ENCODE results near the gene BCAS3.
"Not testable (repeated sequence)": the region's sequence is repeated elsewhere in the genome, so short reads cannot be mapped to it uniquely, and the experiment has no call there.

BCAS3 gene

GRCh38 chr17:61237275-61237674 is 559.6 kb downstream of the BCAS3 start:
- H3K27me3 ChIP-seq (ENCODE audit: insufficient read depth, low read length, poor library complexity), result no peaks in the 10 kb centered on the region
- no peak overlapping the region for H2BK120ac ChIP-seq (ENCODE audit: low read depth, low read length)
- H4K5ac ChIP-seq (ENCODE audit: low read length), result no peak overlapping the region
- no peak overlapping the region for H3K56ac ChIP-seq (ENCODE audit: low read length)
- H3K4me2 ChIP-seq (ENCODE audit: low read length), result no peak overlapping the region
- H2BK15ac ChIP-seq (replicated peaks; ENCODE audit: low read depth), result no peak overlapping the region
- no peak overlapping the region for H3K4ac ChIP-seq (ENCODE audit: low read depth, low read length)
- peaks cover 12% of the 10 kb centered on the region for H3K4me1 ChIP-seq (ENCODE audit: control insufficient read depth, low read depth, low read length)
- no peak overlapping the region for H2BK5ac ChIP-seq (ENCODE audit: low read length)
- H3K23ac ChIP-seq (ENCODE audit: low read length), result no peak overlapping the region
- H4K8ac ChIP-seq (ENCODE audit: low read depth, low read length), result no peak overlapping the region
- no peak overlapping the region for H3K9ac ChIP-seq (ENCODE audit: low read length)
- no peaks in the 10 kb centered on the region for H3K79me2 ChIP-seq (ENCODE audit: control insufficient read depth, insufficient read depth, low read length)
- no peaks in the 10 kb centered on the region for H3K36me3 ChIP-seq (ENCODE audit: control insufficient read depth, insufficient read depth, low read length)
- H3K18ac ChIP-seq (ENCODE audit: low read length), result no peak overlapping the region
- H2AK5ac ChIP-seq (ENCODE audit: low read length), result no peak overlapping the region
- H3K4me3 ChIP-seq (ENCODE audit: low read length), result no peak overlapping the region
- no peak overlapping the region for H3K27ac ChIP-seq (ENCODE audit: low read depth, low read length)
- WGBS (ENCODE audit: extremely low coverage, insufficient coverage, low lambda C conversion rate), result no CpG with 5 or more reads among the region's 7 CpGs
- H3K79me1 ChIP-seq (ENCODE audit: low read length), result no peaks in the 10 kb centered on the region
- no peak for DNase-seq

- H2BK15ac ChIP-seq (replicated peaks; ENCODE audit: low read depth), result no peak overlapping the region
- H3K4me1 ChIP-seq (ENCODE audit: control insufficient read depth, low read depth, low read length), result peaks cover 8% of the 10 kb centered on the region
- no peaks in the 10 kb centered on the region for H3K27me3 ChIP-seq (ENCODE audit: insufficient read depth, low read length, poor library complexity)
- no peak overlapping the region for H4K8ac ChIP-seq (ENCODE audit: low read depth, low read length)
- H3K9ac ChIP-seq (ENCODE audit: low read length), result no peak overlapping the region
- no peak overlapping the region for H3K56ac ChIP-seq (ENCODE audit: low read length)
- no peak overlapping the region for H2BK120ac ChIP-seq (ENCODE audit: low read depth, low read length)
- no peak overlapping the region for H3K4me3 ChIP-seq (ENCODE audit: low read length)
- no peaks in the 10 kb centered on the region for H3K79me1 ChIP-seq (ENCODE audit: low read length)
- DNase-seq, result no peak
- no peak overlapping the region for H2AK5ac ChIP-seq (ENCODE audit: low read length)
- H3K36me3 ChIP-seq (ENCODE audit: control insufficient read depth, insufficient read depth, low read length), result no peaks in the 10 kb centered on the region
- no peak overlapping the region for H2BK5ac ChIP-seq (ENCODE audit: low read length)
- H3K18ac ChIP-seq (ENCODE audit: low read length), result no peak overlapping the region
- no peak overlapping the region for H3K27ac ChIP-seq (ENCODE audit: low read depth, low read length)
- H3K4ac ChIP-seq (ENCODE audit: low read depth, low read length), result no peak overlapping the region
- H3K79me2 ChIP-seq (ENCODE audit: control insufficient read depth, insufficient read depth, low read length), result no peaks in the 10 kb centered on the region
- no peak overlapping the region for H4K5ac ChIP-seq (ENCODE audit: low read length)
- no peak overlapping the region for H3K23ac ChIP-seq (ENCODE audit: low read length)
- WGBS (ENCODE audit: extremely low coverage, insufficient coverage, low lambda C conversion rate), result no CpG with 5 or more reads among the region's 6 CpGs
- no peak overlapping the region for H3K4me2 ChIP-seq (ENCODE audit: low read length)
Observed at GRCh38 chr17:61238455-61238933, 560.8 kb downstream of the BCAS3 start.

- Histone ChIP-seq H3K27me3 (ENCODE audit: insufficient read depth, low read length, poor library complexity) (no peaks in the 10 kb centered on the region), H3K4ac (ENCODE audit: low read depth, low read length) (no peak overlapping the region), H2BK120ac (ENCODE audit: low read depth, low read length) (no peak overlapping the region), H3K79me1 (ENCODE audit: low read length) (no peaks in the 10 kb centered on the region), H3K79me2 (ENCODE audit: control insufficient read depth, insufficient read depth, low read length) (no peaks in the 10 kb centered on the region), H3K23ac (ENCODE audit: low read length) (no peak overlapping the region), H3K4me3 (ENCODE audit: low read length) (no peak overlapping the region), H3K27ac (ENCODE audit: low read depth, low read length) (no peak overlapping the region), H2AK5ac (ENCODE audit: low read length) (no peak overlapping the region), H2BK5ac (ENCODE audit: low read length) (no peak overlapping the region), H3K4me2 (ENCODE audit: low read length) (no peak overlapping the region), H3K18ac (ENCODE audit: low read length) (no peak overlapping the region), H3K4me1 (ENCODE audit: control insufficient read depth, low read depth, low read length) (peaks cover 3% of the 10 kb centered on the region), H4K5ac (ENCODE audit: low read length) (no peak overlapping the region), H3K9ac (ENCODE audit: low read length) (no peak overlapping the region), H3K56ac (ENCODE audit: low read length) (no peak overlapping the region), H2BK15ac (replicated peaks; ENCODE audit: low read depth) (no peak overlapping the region), H3K36me3 (ENCODE audit: control insufficient read depth, insufficient read depth, low read length) (no peaks in the 10 kb centered on the region), H4K8ac (ENCODE audit: low read depth, low read length) (no peak overlapping the region)
- DNase-seq, result no peak
- no CpG with 5 or more reads among the region's 2 CpGs for WGBS (ENCODE audit: extremely low coverage, insufficient coverage, low lambda C conversion rate)
Observed at GRCh38 chr17:61239327-61239726, 561.7 kb downstream of the BCAS3 start.

GRCh38 chr17:61239953-61240352 is 562.3 kb downstream of the BCAS3 start:
- peaks cover 3% of the 10 kb centered on the region for H3K4me1 ChIP-seq (ENCODE audit: control insufficient read depth, low read depth, low read length)
- H3K27ac ChIP-seq (ENCODE audit: low read depth, low read length), result no peak overlapping the region
- no peaks in the 10 kb centered on the region for H3K36me3 ChIP-seq (ENCODE audit: control insufficient read depth, insufficient read depth, low read length)
- no peaks in the 10 kb centered on the region for H3K79me2 ChIP-seq (ENCODE audit: control insufficient read depth, insufficient read depth, low read length)
- H3K27me3 ChIP-seq (ENCODE audit: insufficient read depth, low read length, poor library complexity), result no peaks in the 10 kb centered on the region
- H3K4me3 ChIP-seq (ENCODE audit: low read length), result no peak overlapping the region
- no peak overlapping the region for H4K5ac ChIP-seq (ENCODE audit: low read length)
- H3K18ac ChIP-seq (ENCODE audit: low read length), result no peak overlapping the region
- H2BK15ac ChIP-seq (replicated peaks; ENCODE audit: low read depth), result no peak overlapping the region
- DNase-seq, result no peak
- no peak overlapping the region for H2BK5ac ChIP-seq (ENCODE audit: low read length)
- H2BK120ac ChIP-seq (ENCODE audit: low read depth, low read length), result no peak overlapping the region
- no peak overlapping the region for H3K4me2 ChIP-seq (ENCODE audit: low read length)
- H3K23ac ChIP-seq (ENCODE audit: low read length), result no peak overlapping the region
- no peaks in the 10 kb centered on the region for H3K79me1 ChIP-seq (ENCODE audit: low read length)
- no peak overlapping the region for H3K56ac ChIP-seq (ENCODE audit: low read length)
- no CpG with 5 or more reads among the region's 1 CpG for WGBS (ENCODE audit: extremely low coverage, insufficient coverage, low lambda C conversion rate)
- no peak overlapping the region for H2AK5ac ChIP-seq (ENCODE audit: low read length)
- H3K9ac ChIP-seq (ENCODE audit: low read length), result no peak overlapping the region
- no peak overlapping the region for H4K8ac ChIP-seq (ENCODE audit: low read depth, low read length)
- H3K4ac ChIP-seq (ENCODE audit: low read depth, low read length), result no peak overlapping the region

GRCh38 chr17:61240851-61241468 is 563.3 kb downstream of the BCAS3 start:
- Histone ChIP-seq H4K5ac (ENCODE audit: low read length) (no peak overlapping the region), H3K79me2 (ENCODE audit: control insufficient read depth, insufficient read depth, low read length) (no peaks in the 10 kb centered on the region), H3K4me1 (ENCODE audit: control insufficient read depth, low read depth, low read length) (no peaks in the 10 kb centered on the region), H3K79me1 (ENCODE audit: low read length) (no peaks in the 10 kb centered on the region), H3K18ac (ENCODE audit: low read length) (no peak overlapping the region), H3K27me3 (ENCODE audit: insufficient read depth, low read length, poor library complexity) (no peaks in the 10 kb centered on the region), H2AK5ac (ENCODE audit: low read length) (no peak overlapping the region), H3K27ac (ENCODE audit: low read depth, low read length) (no peak overlapping the region), H3K36me3 (ENCODE audit: control insufficient read depth, insufficient read depth, low read length) (no peaks in the 10 kb centered on the region), H3K9ac (ENCODE audit: low read length) (no peak overlapping the region), H4K8ac (ENCODE audit: low read depth, low read length) (no peak overlapping the region), H3K4me3 (ENCODE audit: low read length) (no peak overlapping the region), H3K56ac (ENCODE audit: low read length) (no peak overlapping the region), H3K4me2 (ENCODE audit: low read length) (no peak overlapping the region), H3K4ac (ENCODE audit: low read depth, low read length) (no peak overlapping the region), H2BK120ac (ENCODE audit: low read depth, low read length) (no peak overlapping the region), H2BK5ac (ENCODE audit: low read length) (no peak overlapping the region), H3K23ac (ENCODE audit: low read length) (no peak overlapping the region), H2BK15ac (replicated peaks; ENCODE audit: low read depth) (no peak overlapping the region)
- no CpG with 5 or more reads among the region's 5 CpGs for WGBS (ENCODE audit: extremely low coverage, insufficient coverage, low lambda C conversion rate)
- no peak for DNase-seq

- H3K36me3 ChIP-seq (ENCODE audit: control insufficient read depth, insufficient read depth, low read length); H3K79me2 ChIP-seq (ENCODE audit: control insufficient read depth, insufficient read depth, low read length); H2BK5ac ChIP-seq (ENCODE audit: low read length); H3K9ac ChIP-seq (ENCODE audit: low read length); H3K27ac ChIP-seq (ENCODE audit: low read depth, low read length); H2BK120ac ChIP-seq (ENCODE audit: low read depth, low read length); H3K4me1 ChIP-seq (ENCODE audit: control insufficient read depth, low read depth, low read length); H4K8ac ChIP-seq (ENCODE audit: low read depth, low read length); H4K5ac ChIP-seq (ENCODE audit: low read length); H3K56ac ChIP-seq (ENCODE audit: low read length); H3K27me3 ChIP-seq (ENCODE audit: insufficient read depth, low read length, poor library complexity); H3K23ac ChIP-seq (ENCODE audit: low read length); H3K79me1 ChIP-seq (ENCODE audit: low read length); H2AK5ac ChIP-seq (ENCODE audit: low read length); H3K4ac ChIP-seq (ENCODE audit: low read depth, low read length); H2BK15ac ChIP-seq (replicated peaks; ENCODE audit: low read depth); H3K18ac ChIP-seq (ENCODE audit: low read length); DNase-seq; H3K4me3 ChIP-seq (ENCODE audit: low read length); H3K4me2 ChIP-seq (ENCODE audit: low read length): not testable (repeated sequence)
- no CpG with 5 or more reads among the region's 8 CpGs for WGBS (ENCODE audit: extremely low coverage, insufficient coverage, low lambda C conversion rate)
Observed at GRCh38 chr17:61244988-61245387, 567.3 kb downstream of the BCAS3 start.

Measured in mesendoderm (in vitro differentiated cells).